ENCODE results near the gene SLC9A3. TPM values are rescaled to one million over a fixed set of nuclear protein-coding genes. Genes with fewer than 3 reads are reported as not detected.

Gene SLC9A3
- total RNA-seq, 1 experiment from 2014 or later, result 0.85 TPM

- no peaks in the 10 kb centered on the region for H3K4me1 Mint-ChIP-seq
- Histone ChIP-seq H3K23ac (ENCODE audit: insufficient read length, low read depth, low read length) (no peak overlapping the region), H2BK15ac (ENCODE audit: low read depth, low read length) (no peak overlapping the region), H3K9me3 (ENCODE audit: control insufficient read depth, low read depth, low read length) (no peaks in the 10 kb centered on the region), H3K18ac (ENCODE audit: insufficient read length, low read depth, low read length) (no peak overlapping the region), H2BK20ac (ENCODE audit: low read depth, low read length, poor library complexity, severe bottlenecking) (no peak overlapping the region), H3K4me1 (ENCODE audit: insufficient read depth, low read length) (no peaks in the 10 kb centered on the region), H4K20me1 (ENCODE audit: control insufficient read depth, insufficient read depth, insufficient read length) (no peaks in the 10 kb centered on the region), H3K23me2 (ENCODE audit: insufficient read length, low read depth, low read length, poor library complexity, severe bottlenecking) (no peaks in the 10 kb centered on the region), H2AK5ac (ENCODE audit: insufficient read length, low read length) (no peak overlapping the region), H2BK5ac (ENCODE audit: insufficient read length, low read length) (no peak overlapping the region), H3K79me1 (ENCODE audit: insufficient read depth, low read depth, low read length, poor library complexity, severe bottlenecking) (no peaks in the 10 kb centered on the region), H2AFZ (ENCODE audit: low read length) (no peak overlapping the region), H3K9ac (ENCODE audit: extremely low read depth, insufficient read length, low read length) (no peak overlapping the region), H3K79me2 (ENCODE audit: insufficient read depth, low read length) (no peaks in the 10 kb centered on the region), H3K27ac (ENCODE audit: insufficient read length, low read depth, low read length) (no peak overlapping the region), H3K27me3 (ENCODE audit: insufficient read depth, low read length) (no peaks in the 10 kb centered on the region; the same call in 1 of the 2 replicates), H3K14ac (ENCODE audit: insufficient read depth, low read length) (no peak overlapping the region), H3K4me2 (ENCODE audit: insufficient read depth, insufficient read length, low read length) (no peak overlapping the region), H2BK120ac (ENCODE audit: low read depth, low read length, poor library complexity, severe bottlenecking) (no peak overlapping the region), H4K5ac (ENCODE audit: insufficient read length, low read depth, low read length) (no peak overlapping the region), H3K4ac (ENCODE audit: low read depth, low read length) (no peak overlapping the region), H3K56ac (ENCODE audit: insufficient read length, low read depth, low read length) (no peak overlapping the region), H2BK12ac (ENCODE audit: insufficient read length, low read depth, low read length) (no peak overlapping the region), H3T11ph (ENCODE audit: low read length) (no peak overlapping the region), H4K8ac (replicated peaks; ENCODE audit: insufficient read length, low read depth, low read length) (no peak overlapping the region), H4K91ac (ENCODE audit: insufficient read length, low read depth, low read length) (no peak overlapping the region)
- H3K36me3 Mint-ChIP-seq (ENCODE audit: insufficient read depth in 1 of 3, low read depth in 3 of 3), result no peaks in the 10 kb centered on the region
- no peaks in the 10 kb centered on the region for H3K9me3 Mint-ChIP-seq
- peaks cover 53% of the 10 kb centered on the region for H3K27me3 Mint-ChIP-seq (ENCODE audit: low read depth)
- H3K27ac Mint-ChIP-seq, result no peak overlapping the region
- no peak for DNase-seq
- no peak overlapping the region for H3K4me3 Mint-ChIP-seq
- WGBS (ENCODE audit: extremely low coverage, insufficient read length, low lambda C conversion rate), result no CpG with 5 or more reads among the region's 10 CpGs
- no peak for TF ChIP-seq CTCF (conservative IDR thresholded peaks at IDR 0.05)
These were observed 24.0 kb upstream of the SLC9A3 start for GRCh38 chr5:548256-548655.

Data from H9 (cell line).